ENCODE data around the gene L3HYPDH.

Gene L3HYPDH

GRCh38 chr14:59424341-59425071, 59.7 kb downstream of the L3HYPDH start:
- no peak for DNase-seq
